Neural cell (in vitro differentiated cells): ENCODE results near the gene BCO1.

Experiments
- CTCF ChIP-seq: fragments of 450-650 bp; IDR thresholded peaks from 2 replicates; pipeline ENCODE4 v1.5.1; 2014; ENCODE audit warnings: antibody characterized with exemption, mild to moderate bottlenecking, moderate library complexity; ENCODE audit not compliant: poor library complexity, severe bottlenecking
- EP300 ChIP-seq: fragments of 450-650 bp; conservative IDR thresholded peaks from 2 replicates; pipeline ENCODE4 v1.6.1; 2014; ENCODE audit warnings: antibody characterized with exemption, mild to moderate bottlenecking, moderate library complexity; ENCODE audit not compliant: poor library complexity, severe bottlenecking
- EZH2 ChIP-seq: fragments of 200-600, 300-800 bp; shearing (Covaris generic), sonication (generic); IDR thresholded peaks from 2 replicates; pipeline ENCODE4 v1.6.1; 2014; ENCODE audit warnings: antibody characterized with exemption, low read length, borderline replicate concordance, mild to moderate bottlenecking; ENCODE audit not compliant: insufficient read depth, poor library complexity, severe bottlenecking
- POLR2AphosphoS5 ChIP-seq: IDR thresholded peaks from 2 replicates; pipeline ENCODE4 v1.6.1; 2012
- RAD21 ChIP-seq: fragments of 450-650 bp; conservative IDR thresholded peaks from 2 replicates; pipeline ENCODE4 v1.6.1; 2014; ENCODE audit warnings: antibody characterized with exemption, mild to moderate bottlenecking, moderate library complexity
- REST ChIP-seq: IDR thresholded peaks from 2 replicates; pipeline ENCODE4 v1.6.1; 2012; ENCODE audit warnings: borderline replicate concordance
- SMC3 ChIP-seq: fragments of 450-650 bp; conservative IDR thresholded peaks from 2 replicates; pipeline ENCODE4 v1.6.1; 2014; ENCODE audit warnings: antibody characterized with exemption, mild to moderate bottlenecking, moderate library complexity; ENCODE audit not compliant: poor library complexity
- TAF1 ChIP-seq: IDR thresholded peaks from 2 replicates; pipeline ENCODE4 v1.6.1; 2012; ENCODE audit warnings: low read depth

GRCh38 chr16:81242977-81243618 lies 4.6 kb downstream of the BCO1 start:
- TF ChIP-seq CTCF = no peak
- TF ChIP-seq REST = no peak
- TF ChIP-seq POLR2AphosphoS5 = no peak
- no peak for TF ChIP-seq SMC3
- TF ChIP-seq TAF1 = no peak
- TF ChIP-seq RAD21 = no peak
- no peak for TF ChIP-seq EZH2
- no peak for TF ChIP-seq EP300
